Measurements from ENCODE around the gene STAP1.

DNA sequence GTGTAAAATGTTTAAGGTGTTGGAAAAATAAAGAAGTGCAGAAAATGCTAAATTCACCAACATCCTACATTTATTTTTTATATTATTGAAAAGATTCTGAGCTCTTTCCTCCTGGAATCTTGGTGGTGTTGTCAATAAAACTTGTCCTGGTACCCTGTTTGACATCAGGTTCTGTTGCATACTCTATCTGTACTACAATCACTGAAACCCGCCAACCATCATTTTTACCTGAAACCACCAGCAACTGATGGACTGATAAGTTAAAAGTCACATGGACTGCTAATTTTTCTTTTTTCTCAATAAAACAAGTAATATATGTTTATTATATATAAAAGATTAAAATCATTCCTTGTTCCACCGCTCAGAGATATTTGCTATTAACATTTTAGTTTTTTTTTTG, 23.4 kb downstream of the STAP1 start:
- TF ChIP-seq, protein P1, sequence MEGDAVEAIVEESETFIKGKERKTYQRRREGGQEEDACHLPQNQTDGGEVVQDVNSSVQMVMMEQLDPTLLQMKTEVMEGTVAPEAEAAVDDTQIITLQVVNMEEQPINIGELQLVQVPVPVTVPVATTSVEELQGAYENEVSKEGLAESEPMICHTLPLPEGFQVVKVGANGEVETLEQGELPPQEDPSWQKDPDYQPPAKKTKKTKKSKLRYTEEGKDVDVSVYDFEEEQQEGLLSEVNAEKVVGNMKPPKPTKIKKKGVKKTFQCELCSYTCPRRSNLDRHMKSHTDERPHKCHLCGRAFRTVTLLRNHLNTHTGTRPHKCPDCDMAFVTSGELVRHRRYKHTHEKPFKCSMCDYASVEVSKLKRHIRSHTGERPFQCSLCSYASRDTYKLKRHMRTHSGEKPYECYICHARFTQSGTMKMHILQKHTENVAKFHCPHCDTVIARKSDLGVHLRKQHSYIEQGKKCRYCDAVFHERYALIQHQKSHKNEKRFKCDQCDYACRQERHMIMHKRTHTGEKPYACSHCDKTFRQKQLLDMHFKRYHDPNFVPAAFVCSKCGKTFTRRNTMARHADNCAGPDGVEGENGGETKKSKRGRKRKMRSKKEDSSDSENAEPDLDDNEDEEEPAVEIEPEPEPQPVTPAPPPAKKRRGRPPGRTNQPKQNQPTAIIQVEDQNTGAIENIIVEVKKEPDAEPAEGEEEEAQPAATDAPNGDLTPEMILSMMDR (IDR thresholded peaks at IDR 0.05), result no peak
- TF ChIP-seq POLR2A (IDR thresholded peaks at IDR 0.05), result no peak
